K562 (cell line): ENCODE results near the gene TM4SF18.

Experiments used
- ARID2 ChIP-seq: fragments of 450-650 bp; IDR thresholded peaks from 2 replicates; pipeline ENCODE4 v1.6.1; 2017; ENCODE audit warnings: antibody characterized with exemption, mild to moderate bottlenecking
- EZH2 ChIP-seq: IDR thresholded peaks from 2 replicates; pipeline ENCODE4 v1.6.1; 2012; ENCODE audit warnings: low read depth, mild to moderate bottlenecking, inconsistent platforms, low read length, borderline replicate concordance
- FOS ChIP-seq: IDR thresholded peaks from 3 replicates; pipeline ENCODE4 v1.6.1; 2011; ENCODE audit not compliant: insufficient read length; ENCODE audit errors: extremely low read depth
- FOXJ2 ChIP-seq: fragments of 200-800 bp; sonication (Bioruptor generic); IDR thresholded peaks from 2 replicates; pipeline ENCODE4 v1.6.1; 2016; ENCODE audit warnings: missing genetic modification characterization, missing compliant biosample characterization
- HDGF ChIP-seq: fragments of 450-650 bp; IDR thresholded peaks from 2 replicates; pipeline ENCODE4 v1.6.1; 2016
- TAF9B ChIP-seq: fragments of 450-650 bp; IDR thresholded peaks from 2 replicates; pipeline ENCODE4 v1.6.1; 2018; ENCODE audit warnings: mild to moderate bottlenecking; ENCODE audit not compliant: partially characterized antibody
- ZNF224 ChIP-seq: sonication (generic); formaldehyde crosslinking; IDR thresholded peaks from 2 replicates; pipeline ENCODE4 v1.8.0; 2022; ENCODE audit warnings: mild to moderate bottlenecking, missing genetic modification reagents
- TF ChIP-seq, protein P1 (sequence below): sonication (generic); formaldehyde crosslinking; IDR thresholded peaks from 2 replicates; pipeline ENCODE4 v1.8.0; 2022; ENCODE audit warnings: mild to moderate bottlenecking, missing genetic modification reagents, borderline replicate concordance
- TF ChIP-seq, protein P2 (sequence below): sonication (generic); formaldehyde crosslinking; IDR thresholded peaks from 2 replicates; pipeline ENCODE4 v1.8.1; 2023; ENCODE audit warnings: mild to moderate bottlenecking, missing genetic modification reagents, moderate library complexity
- TF ChIP-seq, protein P3 (sequence below): fragments of 450-650 bp; IDR thresholded peaks from 2 replicates; pipeline ENCODE4 v1.6.1; 2016; ENCODE audit warnings: antibody characterized with exemption
- TF ChIP-seq, protein P4 (sequence below), 3 experiments: IDR thresholded peaks in 2 of 3; conservative IDR thresholded peaks in 1 of 3; 2 replicates each; pipeline ENCODE4 v1.5.1; 2011 to 2012; ENCODE audit warnings: low read length in 3 of 3, mild to moderate bottlenecking in 3 of 3, control low read depth in 2 of 3, improper control_type of control experiment in 1 of 3, inconsistent platforms in 1 of 3, low read depth in 1 of 3, mixed read lengths in 1 of 3, moderate library complexity in 1 of 3; ENCODE audit not compliant: insufficient read depth in 2 of 3

DNA sequence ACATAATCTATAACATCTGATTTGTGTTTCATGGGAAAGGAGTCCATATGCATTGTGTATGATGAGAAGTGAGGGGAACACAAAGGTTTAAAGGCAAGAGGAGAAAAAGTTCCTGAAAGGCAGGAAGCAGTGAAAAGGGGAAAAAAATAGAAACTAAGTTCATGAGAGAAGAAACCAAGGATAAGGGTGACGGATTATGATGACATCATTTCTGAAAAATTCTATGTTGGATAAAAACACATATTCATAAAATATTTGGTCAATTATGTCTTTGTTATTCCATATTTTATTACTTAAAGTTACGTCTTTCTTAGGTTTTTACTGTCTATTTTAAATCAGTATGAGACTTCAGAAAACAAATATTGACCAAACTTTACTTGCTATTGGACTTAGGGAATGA, 63.3 kb downstream of the TM4SF18 start:
- TF ChIP-seq FOXJ2 (tag) = no peak
- TF ChIP-seq, protein P1, sequence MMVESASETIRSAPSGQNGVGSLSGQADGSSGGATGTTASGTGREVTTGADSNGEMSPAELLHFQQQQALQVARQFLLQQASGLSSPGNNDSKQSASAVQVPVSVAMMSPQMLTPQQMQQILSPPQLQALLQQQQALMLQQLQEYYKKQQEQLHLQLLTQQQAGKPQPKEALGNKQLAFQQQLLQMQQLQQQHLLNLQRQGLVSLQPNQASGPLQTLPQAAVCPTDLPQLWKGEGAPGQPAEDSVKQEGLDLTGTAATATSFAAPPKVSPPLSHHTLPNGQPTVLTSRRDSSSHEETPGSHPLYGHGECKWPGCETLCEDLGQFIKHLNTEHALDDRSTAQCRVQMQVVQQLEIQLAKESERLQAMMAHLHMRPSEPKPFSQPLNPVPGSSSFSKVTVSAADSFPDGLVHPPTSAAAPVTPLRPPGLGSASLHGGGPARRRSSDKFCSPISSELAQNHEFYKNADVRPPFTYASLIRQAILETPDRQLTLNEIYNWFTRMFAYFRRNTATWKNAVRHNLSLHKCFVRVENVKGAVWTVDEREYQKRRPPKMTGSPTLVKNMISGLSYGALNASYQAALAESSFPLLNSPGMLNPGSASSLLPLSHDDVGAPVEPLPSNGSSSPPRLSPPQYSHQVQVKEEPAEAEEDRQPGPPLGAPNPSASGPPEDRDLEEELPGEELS (CRISPR knock-in tag) = no peak
- TF ChIP-seq, protein P2, sequence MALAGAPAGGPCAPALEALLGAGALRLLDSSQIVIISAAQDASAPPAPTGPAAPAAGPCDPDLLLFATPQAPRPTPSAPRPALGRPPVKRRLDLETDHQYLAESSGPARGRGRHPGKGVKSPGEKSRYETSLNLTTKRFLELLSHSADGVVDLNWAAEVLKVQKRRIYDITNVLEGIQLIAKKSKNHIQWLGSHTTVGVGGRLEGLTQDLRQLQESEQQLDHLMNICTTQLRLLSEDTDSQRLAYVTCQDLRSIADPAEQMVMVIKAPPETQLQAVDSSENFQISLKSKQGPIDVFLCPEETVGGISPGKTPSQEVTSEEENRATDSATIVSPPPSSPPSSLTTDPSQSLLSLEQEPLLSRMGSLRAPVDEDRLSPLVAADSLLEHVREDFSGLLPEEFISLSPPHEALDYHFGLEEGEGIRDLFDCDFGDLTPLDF (CRISPR knock-in tag) = no peak
- no peak for TF ChIP-seq FOS
- no peak for TF ChIP-seq TAF9B
- no peak for TF ChIP-seq ZNF224 (CRISPR knock-in tag)
- TF ChIP-seq HDGF = no peak
- no peak for TF ChIP-seq ARID2
- TF ChIP-seq, protein P3, sequence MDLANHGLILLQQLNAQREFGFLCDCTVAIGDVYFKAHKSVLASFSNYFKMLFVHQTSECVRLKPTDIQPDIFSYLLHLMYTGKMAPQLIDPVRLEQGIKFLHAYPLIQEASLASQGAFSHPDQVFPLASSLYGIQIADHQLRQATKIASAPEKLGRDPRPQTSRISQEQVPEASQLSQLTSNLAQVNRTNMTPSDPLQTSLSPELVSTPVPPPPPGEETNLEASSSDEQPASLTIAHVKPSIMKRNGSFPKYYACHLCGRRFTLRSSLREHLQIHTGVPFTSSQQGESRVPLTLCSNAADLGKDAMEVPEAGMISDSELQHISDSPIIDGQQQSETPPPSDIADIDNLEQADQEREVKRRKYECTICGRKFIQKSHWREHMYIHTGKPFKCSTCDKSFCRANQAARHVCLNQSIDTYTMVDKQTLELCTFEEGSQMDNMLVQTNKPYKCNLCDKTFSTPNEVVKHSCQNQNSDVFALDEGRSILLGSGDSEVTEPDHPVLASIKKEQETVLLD = no peak
- TF ChIP-seq, protein P4, sequence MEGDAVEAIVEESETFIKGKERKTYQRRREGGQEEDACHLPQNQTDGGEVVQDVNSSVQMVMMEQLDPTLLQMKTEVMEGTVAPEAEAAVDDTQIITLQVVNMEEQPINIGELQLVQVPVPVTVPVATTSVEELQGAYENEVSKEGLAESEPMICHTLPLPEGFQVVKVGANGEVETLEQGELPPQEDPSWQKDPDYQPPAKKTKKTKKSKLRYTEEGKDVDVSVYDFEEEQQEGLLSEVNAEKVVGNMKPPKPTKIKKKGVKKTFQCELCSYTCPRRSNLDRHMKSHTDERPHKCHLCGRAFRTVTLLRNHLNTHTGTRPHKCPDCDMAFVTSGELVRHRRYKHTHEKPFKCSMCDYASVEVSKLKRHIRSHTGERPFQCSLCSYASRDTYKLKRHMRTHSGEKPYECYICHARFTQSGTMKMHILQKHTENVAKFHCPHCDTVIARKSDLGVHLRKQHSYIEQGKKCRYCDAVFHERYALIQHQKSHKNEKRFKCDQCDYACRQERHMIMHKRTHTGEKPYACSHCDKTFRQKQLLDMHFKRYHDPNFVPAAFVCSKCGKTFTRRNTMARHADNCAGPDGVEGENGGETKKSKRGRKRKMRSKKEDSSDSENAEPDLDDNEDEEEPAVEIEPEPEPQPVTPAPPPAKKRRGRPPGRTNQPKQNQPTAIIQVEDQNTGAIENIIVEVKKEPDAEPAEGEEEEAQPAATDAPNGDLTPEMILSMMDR (IDR thresholded peaks at IDR 0.05 in 2 of 3, conservative IDR thresholded peaks at IDR 0.05 in 1 of 3; ENCODE audit: insufficient read depth in 2 of 3, low read depth in 1 of 3, low read length in 3 of 3) = no peak
- TF ChIP-seq EZH2 = no peak
